Uterus (tissue), 2 donors: Measurements from ENCODE around the gene PCID2.

Source experiments
- POLR2A ChIP-seq, 2 donors: fragments of 450-650 bp; IDR thresholded peaks; one replicate each; pipeline ENCODE4 v1.6.1; 2016; ENCODE audit warnings: antibody characterized with exemption in 2 of 2, mild to moderate bottlenecking in 1 of 2, moderate library complexity in 1 of 2
- TF ChIP-seq, protein P1 (sequence below), 4 experiments: fragments of 200-600 bp in 2 of 4; fragments of 450-650 bp in 2 of 4; sonication (generic) in 2 of 4; IDR thresholded peaks; one replicate each; pipeline ENCODE4 v1.5.1; 2016 to 2019; ENCODE audit warnings: antibody characterized with exemption in 4 of 4, mild to moderate bottlenecking in 2 of 4, moderate library complexity in 1 of 4

DNA sequence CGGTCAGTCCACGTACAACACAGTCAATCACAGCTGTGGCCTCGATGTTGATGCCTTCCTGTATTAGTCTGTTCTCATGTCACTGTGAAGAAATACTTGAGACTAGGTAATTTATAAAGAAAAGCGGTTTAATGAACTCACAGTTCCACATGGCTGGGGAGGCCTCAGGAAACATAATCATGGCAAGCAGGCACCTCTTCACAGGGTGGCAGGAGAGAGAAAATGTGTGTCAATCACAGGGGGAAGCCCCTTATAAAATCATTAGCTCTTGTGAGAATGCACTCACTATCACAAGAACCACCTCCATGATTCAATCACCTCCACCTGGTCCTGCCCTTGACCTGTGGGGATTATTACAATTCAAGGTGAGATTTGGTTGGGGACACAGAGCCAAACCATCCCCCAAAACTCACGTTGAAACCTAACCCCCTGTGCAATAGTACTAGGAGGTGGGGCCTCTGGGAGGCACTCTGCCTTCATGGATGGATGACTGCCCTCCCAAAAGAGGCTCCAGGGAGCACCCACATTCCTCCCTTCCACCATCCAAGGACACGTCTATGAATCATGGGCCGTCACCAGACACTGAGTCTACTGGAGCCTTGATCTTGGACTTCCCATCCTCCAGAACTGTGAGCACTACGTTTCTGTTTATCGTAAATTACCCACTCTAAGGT, 52.4 kb downstream of the PCID2 start:
- TF ChIP-seq, protein P1, sequence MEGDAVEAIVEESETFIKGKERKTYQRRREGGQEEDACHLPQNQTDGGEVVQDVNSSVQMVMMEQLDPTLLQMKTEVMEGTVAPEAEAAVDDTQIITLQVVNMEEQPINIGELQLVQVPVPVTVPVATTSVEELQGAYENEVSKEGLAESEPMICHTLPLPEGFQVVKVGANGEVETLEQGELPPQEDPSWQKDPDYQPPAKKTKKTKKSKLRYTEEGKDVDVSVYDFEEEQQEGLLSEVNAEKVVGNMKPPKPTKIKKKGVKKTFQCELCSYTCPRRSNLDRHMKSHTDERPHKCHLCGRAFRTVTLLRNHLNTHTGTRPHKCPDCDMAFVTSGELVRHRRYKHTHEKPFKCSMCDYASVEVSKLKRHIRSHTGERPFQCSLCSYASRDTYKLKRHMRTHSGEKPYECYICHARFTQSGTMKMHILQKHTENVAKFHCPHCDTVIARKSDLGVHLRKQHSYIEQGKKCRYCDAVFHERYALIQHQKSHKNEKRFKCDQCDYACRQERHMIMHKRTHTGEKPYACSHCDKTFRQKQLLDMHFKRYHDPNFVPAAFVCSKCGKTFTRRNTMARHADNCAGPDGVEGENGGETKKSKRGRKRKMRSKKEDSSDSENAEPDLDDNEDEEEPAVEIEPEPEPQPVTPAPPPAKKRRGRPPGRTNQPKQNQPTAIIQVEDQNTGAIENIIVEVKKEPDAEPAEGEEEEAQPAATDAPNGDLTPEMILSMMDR (IDR thresholded peaks at IDR 0.05), result no peak
- TF ChIP-seq POLR2A (IDR thresholded peaks at IDR 0.05), result no peak
